MM.1S (cell line): Measurements from ENCODE around the gene SDK1.

ENCODE experiments used
- EZH2 ChIP-seq: fragments of 300-600 bp; sonication (generic); optimal IDR thresholded peaks from 2 replicates; pipeline ENCODE3; 2017; ENCODE audit warnings: low read depth, mild to moderate bottlenecking, antibody characterized with exemption, low read length, mixed read lengths
- EZH2phosphoT487 ChIP-seq: fragments of 300-600 bp; sonication (generic); IDR thresholded peaks from 2 replicates; pipeline ENCODE4 v1.6.1; 2018; ENCODE audit warnings: antibody characterized with exemption, low read length
- TF ChIP-seq, protein P1 (sequence below): fragments of 300-600 bp; sonication (generic); IDR thresholded peaks from 2 replicates; pipeline ENCODE4 v1.5.1; 2016; ENCODE audit warnings: antibody characterized with exemption, low read length, mixed read lengths

DNA sequence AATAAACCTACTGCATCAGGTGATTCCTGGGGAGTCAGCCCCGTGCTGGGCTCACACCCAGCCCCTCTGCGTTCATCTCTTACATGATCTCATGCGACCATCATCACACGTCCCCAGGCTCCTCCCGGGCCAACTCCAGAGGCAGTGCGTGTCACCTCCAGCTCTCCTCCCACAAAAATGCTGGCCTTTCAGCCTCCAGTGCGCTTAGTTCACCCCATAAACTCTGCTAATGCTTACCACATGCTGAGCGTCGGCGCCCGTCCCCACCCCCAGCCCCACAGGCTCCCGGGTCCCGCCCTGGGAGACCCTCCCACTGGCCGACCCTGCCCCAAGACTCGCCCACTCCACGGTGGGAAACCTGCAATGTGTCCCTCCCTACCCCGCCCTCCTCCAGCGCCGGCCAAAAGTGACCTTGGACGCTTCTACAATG, 816 bp upstream of the SDK1 start:
- TF ChIP-seq, protein P1, sequence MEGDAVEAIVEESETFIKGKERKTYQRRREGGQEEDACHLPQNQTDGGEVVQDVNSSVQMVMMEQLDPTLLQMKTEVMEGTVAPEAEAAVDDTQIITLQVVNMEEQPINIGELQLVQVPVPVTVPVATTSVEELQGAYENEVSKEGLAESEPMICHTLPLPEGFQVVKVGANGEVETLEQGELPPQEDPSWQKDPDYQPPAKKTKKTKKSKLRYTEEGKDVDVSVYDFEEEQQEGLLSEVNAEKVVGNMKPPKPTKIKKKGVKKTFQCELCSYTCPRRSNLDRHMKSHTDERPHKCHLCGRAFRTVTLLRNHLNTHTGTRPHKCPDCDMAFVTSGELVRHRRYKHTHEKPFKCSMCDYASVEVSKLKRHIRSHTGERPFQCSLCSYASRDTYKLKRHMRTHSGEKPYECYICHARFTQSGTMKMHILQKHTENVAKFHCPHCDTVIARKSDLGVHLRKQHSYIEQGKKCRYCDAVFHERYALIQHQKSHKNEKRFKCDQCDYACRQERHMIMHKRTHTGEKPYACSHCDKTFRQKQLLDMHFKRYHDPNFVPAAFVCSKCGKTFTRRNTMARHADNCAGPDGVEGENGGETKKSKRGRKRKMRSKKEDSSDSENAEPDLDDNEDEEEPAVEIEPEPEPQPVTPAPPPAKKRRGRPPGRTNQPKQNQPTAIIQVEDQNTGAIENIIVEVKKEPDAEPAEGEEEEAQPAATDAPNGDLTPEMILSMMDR = no peak
- TF ChIP-seq EZH2 (no peak), EZH2phosphoT487 (no peak)
